BLaER1 treated with 17β-estradiol and CSF1 and Interleukin-3, amounts not matched to agents 10 nM and 100 nM (cell line): Measurements from ENCODE around the gene PPFIBP2.
A peak's percentile ranks its signal among the peaks of the same experiment; 100 is the strongest.

Source experiments
- H3K27ac ChIP-seq, 11 experiments: shearing (Covaris generic); formaldehyde crosslinking; 2 replicates each; pipeline ENCODE4 v1.8.1; 2022
- H3K27me3 ChIP-seq, 11 experiments: shearing (Covaris generic); formaldehyde crosslinking; 2 replicates each; pipeline ENCODE4 v1.8.1; 2022
- H3K36me3 ChIP-seq, 11 experiments: shearing (Covaris generic); formaldehyde crosslinking; 2 replicates each; pipeline ENCODE4 v1.8.1; 2022
- H3K4me1 ChIP-seq, 10 experiments: shearing (Covaris generic); formaldehyde crosslinking; 2 replicates each; pipeline ENCODE4 v1.8.1; 2022
- H3K4me2 ChIP-seq, 11 experiments: shearing (Covaris generic); formaldehyde crosslinking; 2 replicates each; pipeline ENCODE4 v1.8.1; 2022
- H3K4me3 ChIP-seq, 10 experiments: shearing (Covaris generic); formaldehyde crosslinking; 2 replicates each; pipeline ENCODE4 v1.8.1; 2022
- H3K9ac ChIP-seq, 11 experiments: shearing (Covaris generic); formaldehyde crosslinking; 2 replicates each; pipeline ENCODE4 v1.8.1; 2022
- H3K9me3 ChIP-seq, 11 experiments: shearing (Covaris generic); formaldehyde crosslinking; replicated peaks in 1 of 11; 2 replicates each; pipeline ENCODE4 v1.8.1; 2022
- H4K20me1 ChIP-seq, 11 experiments: shearing (Covaris generic); formaldehyde crosslinking; 2 replicates each; pipeline ENCODE4 v1.8.1; 2022
- Cebpa-rat ChIP-seq, 11 experiments: shearing (Covaris generic); IDR thresholded peaks; 2 replicates each; pipeline ENCODE4 v1.8.1; 2022

The PPFIBP2 gene

GRCh38 chr11:7518811-7519562 is 5.2 kb downstream of the PPFIBP2 start:
- Histone ChIP-seq H3K27ac (no peak overlapping the region; a peak in 1 of 22 replicates), H3K4me1 (peaks cover 53 to 90% (median 65%) of the 10 kb centered on the region in 10 experiments), H3K4me3 (no peak overlapping the region)

GRCh38 chr11:7520011-7520942 is 6.5 kb downstream of the PPFIBP2 start:
- H3K4me2 ChIP-seq = peak overlapping the region; percentile 58 to 91 (median 74)
- peak overlapping the region in 2 of 10 experiments; percentile 7 to 28; a peak in 2 of 20 replicates for H3K4me3 ChIP-seq
- peaks cover 56 to 99% (median 65%) of the 10 kb centered on the region in 10 experiments for H3K4me1 ChIP-seq

More at GRCh38 chr11:7518811-7519562, 5.2 kb downstream of the PPFIBP2 start:
- peak overlapping the region in 10 of 11 experiments; percentile 58 to 91 (median 74); a peak in 13 of 22 replicates for H3K4me2 ChIP-seq
- H3K36me3 ChIP-seq = no peaks in the 10 kb centered on the region
- H4K20me1 ChIP-seq = peaks cover 0 to 28% (median 0%) of the 10 kb centered on the region in 11 experiments; a peak in 5 of 22 replicates
- no peak for TF ChIP-seq Cebpa-rat (IDR thresholded peaks at IDR 0.05)
- peaks cover 0 to 26% (median 18%) of the 10 kb centered on the region in 11 experiments; a peak in 16 of 22 replicates for H3K9me3 ChIP-seq
- no peak overlapping the region for H3K9ac ChIP-seq
- peaks cover 0 to 16% (median 10%) of the 10 kb centered on the region in 11 experiments; a peak in 9 of 22 replicates for H3K27me3 ChIP-seq

GRCh38 chr11:7520981-7521487 is 7.2 kb downstream of the PPFIBP2 start:
- H3K4me3 ChIP-seq = no peak overlapping the region
- H3K4me2 ChIP-seq = peak overlapping the region; percentile 58 to 91 (median 74)
- peaks cover 0 to 30% (median 0%) of the 10 kb centered on the region in 11 experiments; a peak in 5 of 22 replicates for H4K20me1 ChIP-seq
- no peaks in the 10 kb centered on the region for H3K36me3 ChIP-seq
- peak overlapping the region in 9 of 11 experiments; percentile 12 to 68 (median 34); a peak in 9 of 22 replicates for H3K9ac ChIP-seq
- peaks cover 54 to 99% (median 61%) of the 10 kb centered on the region in 10 experiments for H3K4me1 ChIP-seq
- no peaks in the 10 kb centered on the region for H3K27me3 ChIP-seq
- peak overlapping the region; percentile 47 to 82 (median 68); a peak in 21 of 22 replicates for H3K27ac ChIP-seq
- no peak for TF ChIP-seq Cebpa-rat (IDR thresholded peaks at IDR 0.05)
- H3K9me3 ChIP-seq = peaks cover 0 to 26% (median 18%) of the 10 kb centered on the region in 11 experiments; a peak in 16 of 22 replicates

More at GRCh38 chr11:7520011-7520942, 6.5 kb downstream of the PPFIBP2 start:
- Histone ChIP-seq H3K36me3 (no peaks in the 10 kb centered on the region), H3K9ac (peak overlapping the region in 9 of 11 experiments; percentile 12 to 68 (median 34); a peak in 9 of 22 replicates), H3K27ac (peak overlapping the region; percentile 47 to 82 (median 68)), H3K9me3 (peaks cover 0 to 26% (median 18%) of the 10 kb centered on the region in 11 experiments; a peak in 16 of 22 replicates), H3K27me3 (peaks cover 0 to 7% (median 0%) of the 10 kb centered on the region in 11 experiments; a peak in 5 of 22 replicates), H4K20me1 (peaks cover 0 to 30% (median 0%) of the 10 kb centered on the region in 11 experiments; a peak in 5 of 22 replicates)
- no peak; a peak in 1 of 22 replicates for TF ChIP-seq Cebpa-rat (IDR thresholded peaks at IDR 0.05)

GRCh38 chr11:7522121-7522520 is 8.3 kb downstream of the PPFIBP2 start:
- Histone ChIP-seq H3K9ac (peak overlapping the region in 2 of 11 experiments; percentile 46 to 56; a peak in 2 of 22 replicates), H3K27ac (peak overlapping the region in 4 of 11 experiments; percentile 5 to 80 (median 68); a peak in 6 of 22 replicates), H3K4me2 (peak overlapping the region in 9 of 11 experiments; percentile 15 to 91 (median 74); a peak in 16 of 22 replicates)

GRCh38 chr11:7522546-7522945 is 8.7 kb downstream of the PPFIBP2 start:
- peaks cover 0 to 25% (median 18%) of the 10 kb centered on the region in 11 experiments; a peak in 16 of 22 replicates for H3K9me3 ChIP-seq
- no peak for TF ChIP-seq Cebpa-rat (IDR thresholded peaks at IDR 0.05)
- no peaks in the 10 kb centered on the region for H3K36me3 ChIP-seq
- peak overlapping the region in 9 of 11 experiments; percentile 15 to 91 (median 74); a peak in 16 of 22 replicates for H3K4me2 ChIP-seq
- H3K27me3 ChIP-seq = no peaks in the 10 kb centered on the region
- H3K9ac ChIP-seq = no peak overlapping the region
- H4K20me1 ChIP-seq = peaks cover 0 to 41% (median 0%) of the 10 kb centered on the region in 11 experiments; a peak in 7 of 22 replicates
- H3K4me1 ChIP-seq = peaks cover 52 to 99% (median 62%) of the 10 kb centered on the region in 10 experiments
- H3K4me3 ChIP-seq = peak overlapping the region in 2 of 10 experiments; percentile 1 to 3; a peak in 1 of 20 replicates
- peak overlapping the region in 3 of 11 experiments; percentile 63 to 80 (median 73); a peak in 5 of 22 replicates for H3K27ac ChIP-seq

More at GRCh38 chr11:7522121-7522520, 8.3 kb downstream of the PPFIBP2 start:
- Histone ChIP-seq H4K20me1 (peaks cover 0 to 37% (median 0%) of the 10 kb centered on the region in 11 experiments; a peak in 6 of 22 replicates), H3K36me3 (no peaks in the 10 kb centered on the region), H3K4me1 (peaks cover 52 to 99% (median 62%) of the 10 kb centered on the region in 10 experiments), H3K4me3 (0 out of 20 replicates have a peak overlapping the region, but pooled peaks of 1 of the 10 experiments have one; percentile 3), H3K27me3 (no peaks in the 10 kb centered on the region), H3K9me3 (peaks cover 0 to 26% (median 18%) of the 10 kb centered on the region in 11 experiments; a peak in 16 of 22 replicates)
- no peak for TF ChIP-seq Cebpa-rat (IDR thresholded peaks at IDR 0.05)

- Histone ChIP-seq H3K9ac (peak overlapping the region in 1 of 11 experiments; percentile 25; a peak in 1 of 22 replicates), H3K4me3 (no peak overlapping the region), H3K4me2 (peak overlapping the region; percentile 34 to 91 (median 71)), H3K4me1 (peaks cover 54 to 100% (median 62%) of the 10 kb centered on the region in 10 experiments), H4K20me1 (peaks cover 0 to 51% (median 2%) of the 10 kb centered on the region in 11 experiments; a peak in 7 of 22 replicates), H3K27me3 (no peaks in the 10 kb centered on the region), H3K9me3 (peaks cover 0 to 14% (median 12%) of the 10 kb centered on the region in 11 experiments; a peak in 16 of 22 replicates), H3K36me3 (no peaks in the 10 kb centered on the region), H3K27ac (peak overlapping the region in 3 of 11 experiments; percentile 63 to 80 (median 73); a peak in 4 of 22 replicates)
- TF ChIP-seq Cebpa-rat (IDR thresholded peaks at IDR 0.05) = no peak
Measured at GRCh38 chr11:7523416-7524210, 9.8 kb downstream of the PPFIBP2 start.
